ENCODE data around the gene GATB.

GRCh38 chr4:151760002-151760401, 805 bp downstream of the GATB start:
- TF ChIP-seq CTCF (conservative IDR thresholded peaks at IDR 0.05 in 1 of 2, IDR thresholded peaks at IDR 0.05 in 1 of 2; ENCODE audit: low read depth in 1 of 2, low read length in 2 of 2) (no peak), EZH2 (IDR thresholded peaks at IDR 0.05; ENCODE audit: low read length, missing control alignments) (no peak)

Data from fibroblast of lung (primary cell).